Mesothelial cell of epicardium (in vitro differentiated cells): ENCODE measurements around the gene SEC14L5. TPM values are rescaled to one million over a fixed set of nuclear protein-coding genes. Genes with fewer than 3 reads are reported as not detected.
A peak's percentile ranks its signal among the peaks of the same experiment; 100 is the strongest.

Experiments used
- DNase-seq, 2 experiments: peaks; one replicate each; pipeline ENCODE4 v3.0.0; 2021; ENCODE audit warnings: low spot score in 2 of 2; ENCODE audit not compliant: unreplicated experiment in 2 of 2
- H3K27ac Mint-ChIP-seq: 2 replicates; pipeline ENCODE4 v1.8.0; 2021; ENCODE audit warnings: mixed read lengths
- H3K27me3 Mint-ChIP-seq: 2 replicates; pipeline ENCODE4 v1.8.0; 2021; ENCODE audit warnings: low read depth, mixed read lengths
- H3K36me3 Mint-ChIP-seq: 2 replicates; pipeline ENCODE4 v1.8.0; 2021; ENCODE audit warnings: mixed read lengths
- H3K4me1 Mint-ChIP-seq: 2 replicates; pipeline ENCODE4 v1.8.0; 2021; ENCODE audit warnings: mixed read lengths
- H3K4me3 Mint-ChIP-seq: 2 replicates; pipeline ENCODE4 v1.8.0; 2021; ENCODE audit warnings: mild to moderate bottlenecking, moderate library complexity, mixed read lengths
- H3K9me3 Mint-ChIP-seq: 2 replicates; pipeline ENCODE4 v1.8.0; 2021; ENCODE audit warnings: mixed read lengths
- CTCF ChIP-seq: fragments of 200-600 bp; sonication (generic); IDR thresholded peaks from one replicate; pipeline ENCODE4 v1.5.0; 2021; ENCODE audit warnings: antibody characterized with exemption; ENCODE audit not compliant: unreplicated experiment
- total RNA-seq: library from RNA; stranded (reverse); gene quantifications from 3 replicates; pipeline ENCODE4 v1.2.1, GENCODE V29; 2021

The SEC14L5 gene
- total RNA-seq, 1 donor from 2014 or later, result 0.13 TPM

GRCh38 chr16:4979736-4980660 lies 21.9 kb downstream of the SEC14L5 start:
- TF ChIP-seq CTCF, result no peak
- Mint-ChIP-seq H3K4me3 (no peak overlapping the region), H3K36me3 (no peaks in the 10 kb centered on the region), H3K27me3 (peaks cover 18% of the 10 kb centered on the region), H3K27ac (no peak overlapping the region), H3K9me3 (peaks cover 10% of the 10 kb centered on the region), H3K4me1 (no peaks in the 10 kb centered on the region)
- no peak for DNase-seq

GRCh38 chr16:4980691-4981090 lies 22.6 kb downstream of the SEC14L5 start:
- Mint-ChIP-seq H3K4me1 (no peaks in the 10 kb centered on the region), H3K27me3 (peaks cover 22% of the 10 kb centered on the region), H3K9me3 (peaks cover 7% of the 10 kb centered on the region), H3K4me3 (no peak overlapping the region), H3K27ac (no peak overlapping the region), H3K36me3 (no peaks in the 10 kb centered on the region)
- TF ChIP-seq CTCF, result no peak
- no peak for DNase-seq

GRCh38 chr16:4981473-4981872 lies 23.3 kb downstream of the SEC14L5 start:
- DNase-seq, result no peak
- no peak overlapping the region for H3K4me3 Mint-ChIP-seq
- TF ChIP-seq CTCF, result no peak
- H3K36me3 Mint-ChIP-seq, result peaks cover 2% of the 10 kb centered on the region
- H3K27me3 Mint-ChIP-seq, result peaks cover 30% of the 10 kb centered on the region
- peaks cover 6% of the 10 kb centered on the region for H3K9me3 Mint-ChIP-seq
- H3K27ac Mint-ChIP-seq, result no peak overlapping the region
- H3K4me1 Mint-ChIP-seq, result no peaks in the 10 kb centered on the region

GRCh38 chr16:4982056-4982867 lies 24.1 kb downstream of the SEC14L5 start:
- H3K27ac Mint-ChIP-seq, result no peak overlapping the region
- H3K4me3 Mint-ChIP-seq, result no peak overlapping the region
- DNase-seq, result no peak
- peaks cover 2% of the 10 kb centered on the region for H3K36me3 Mint-ChIP-seq
- H3K27me3 Mint-ChIP-seq, result peaks cover 37% of the 10 kb centered on the region
- peaks cover 6% of the 10 kb centered on the region for H3K9me3 Mint-ChIP-seq
- no peaks in the 10 kb centered on the region for H3K4me1 Mint-ChIP-seq
- TF ChIP-seq CTCF, result no peak

GRCh38 chr16:4984174-4984990 lies 26.3 kb downstream of the SEC14L5 start:
- H3K9me3 Mint-ChIP-seq, result peaks cover 6% of the 10 kb centered on the region
- H3K27ac Mint-ChIP-seq, result no peak overlapping the region
- DNase-seq, result no peak
- peak; percentile 29 for TF ChIP-seq CTCF
- H3K4me3 Mint-ChIP-seq, result no peak overlapping the region
- H3K36me3 Mint-ChIP-seq, result peaks cover 2% of the 10 kb centered on the region
- no peaks in the 10 kb centered on the region for H3K4me1 Mint-ChIP-seq
- peaks cover 55% of the 10 kb centered on the region for H3K27me3 Mint-ChIP-seq
